SJSA1 (cell line): Measurements from ENCODE around the gene PANX1. TPM values are rescaled to one million over a fixed set of nuclear protein-coding genes. Genes with fewer than 3 reads are reported as not detected.
A peak's percentile ranks its signal among the peaks of the same experiment; 100 is the strongest.
"Not testable (repeated sequence)": the region's sequence is repeated elsewhere in the genome, so short reads cannot be mapped to it uniquely, and the experiment has no call there.

Experiments used
- DNase-seq, 2 experiments: peaks; one replicate each; pipeline ENCODE4 v3.0.0-alpha.2; 2015 to 2020; ENCODE audit warnings: low spot score in 2 of 2, low read depth in 1 of 2
- H3K27ac ChIP-seq: fragments of 250-450 bp; sonication (Bioruptor Pico); 2 replicates; pipeline ENCODE4 v1.5.1; 2020; ENCODE audit warnings: mild to moderate bottlenecking, moderate library complexity
- H3K27me3 ChIP-seq: fragments of 250-450 bp; sonication (Bioruptor Pico); replicated peaks from 2 replicates; pipeline ENCODE4 v1.5.1; 2020; ENCODE audit warnings: mild to moderate bottlenecking, moderate library complexity
- H3K36me3 ChIP-seq: fragments of 250-450 bp; sonication (Bioruptor Pico); 2 replicates; pipeline ENCODE4 v1.5.1; 2020; ENCODE audit warnings: mild to moderate bottlenecking
- H3K4me1 ChIP-seq: fragments of 250-450 bp; sonication (Bioruptor Pico); replicated peaks from 2 replicates; pipeline ENCODE4 v1.6.1; 2021; ENCODE audit warnings: mild to moderate bottlenecking
- H3K4me3 ChIP-seq: fragments of 250-450 bp; sonication (Bioruptor Pico); 2 replicates; pipeline ENCODE4 v1.5.1; 2020; ENCODE audit warnings: mild to moderate bottlenecking
- H3K9me3 ChIP-seq: fragments of 250-450 bp; sonication (Bioruptor Pico); replicated peaks from 2 replicates; pipeline ENCODE4 v1.5.1; 2020; ENCODE audit warnings: mild to moderate bottlenecking
- total RNA-seq: library from RNA; depleted of rRNA; stranded (reverse); fragments of >200 nt; shearing (Covaris generic); gene quantifications from 2 replicates; pipeline ENCODE4 v1.2.3, GENCODE V29; 2014

The PANX1 gene
- total RNA-seq, 1 experiment from 2014 or later = 36.9 TPM

DNA sequence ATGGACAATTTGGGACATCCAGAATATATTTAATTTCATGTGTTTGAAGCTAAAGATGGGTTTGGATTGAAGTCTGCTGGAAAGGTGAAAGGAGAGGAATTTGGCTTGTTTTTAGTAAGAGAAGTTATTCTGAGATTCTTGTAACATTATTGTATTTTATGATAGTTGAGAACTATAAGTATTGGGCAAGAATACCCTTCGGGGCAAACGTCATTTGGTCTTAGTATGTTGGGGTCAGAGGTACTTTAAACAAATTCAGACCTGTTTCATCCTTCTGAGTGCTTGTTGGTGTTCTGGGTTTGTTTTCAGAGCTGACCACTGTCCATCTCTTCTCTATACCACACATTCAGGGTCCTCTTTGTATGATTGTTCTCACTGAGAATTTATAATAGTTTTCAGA, 19.5 kb downstream of the PANX1 start:
- no peak overlapping the region for H3K27ac ChIP-seq
- peaks cover 13% of the 10 kb centered on the region for H3K4me1 ChIP-seq
- H3K4me3 ChIP-seq = no peak overlapping the region
- no peaks in the 10 kb centered on the region for H3K36me3 ChIP-seq
- no peaks in the 10 kb centered on the region for H3K9me3 ChIP-seq
- H3K27me3 ChIP-seq = no peaks in the 10 kb centered on the region
- no peak for DNase-seq

DNA sequence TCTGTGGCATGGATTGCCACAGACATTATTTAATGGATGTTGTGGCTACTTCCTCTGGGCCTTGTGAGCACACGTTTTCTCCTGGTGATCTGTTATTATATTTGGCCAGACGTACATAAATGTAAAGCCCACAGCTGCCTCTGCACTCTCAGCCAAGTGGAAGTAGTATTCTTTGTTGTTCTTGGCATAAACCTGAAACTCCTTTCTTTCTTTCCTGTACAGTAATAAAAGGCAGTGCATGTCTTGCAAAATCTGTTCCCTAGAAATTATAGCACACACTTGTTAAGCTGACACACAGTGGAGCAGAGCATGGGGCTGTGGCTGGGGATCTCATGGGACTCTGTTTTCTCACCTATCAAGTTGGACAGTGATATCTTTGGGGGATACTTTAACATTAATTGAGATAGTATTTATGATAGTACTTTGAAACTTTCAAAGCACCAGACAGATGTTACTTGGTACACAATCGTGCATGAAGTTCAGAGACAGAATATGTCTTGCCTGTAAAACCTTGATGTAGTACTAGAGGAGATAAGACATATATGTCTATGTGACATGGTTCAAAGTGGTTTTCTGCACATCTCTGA, 20.9 kb downstream of the PANX1 start:
- H3K9me3 ChIP-seq = no peaks in the 10 kb centered on the region
- H3K4me3 ChIP-seq = no peak overlapping the region
- H3K36me3 ChIP-seq = no peaks in the 10 kb centered on the region
- DNase-seq = no peak
- H3K27ac ChIP-seq = no peak overlapping the region
- peaks cover 16% of the 10 kb centered on the region for H3K4me1 ChIP-seq
- no peaks in the 10 kb centered on the region for H3K27me3 ChIP-seq

DNA sequence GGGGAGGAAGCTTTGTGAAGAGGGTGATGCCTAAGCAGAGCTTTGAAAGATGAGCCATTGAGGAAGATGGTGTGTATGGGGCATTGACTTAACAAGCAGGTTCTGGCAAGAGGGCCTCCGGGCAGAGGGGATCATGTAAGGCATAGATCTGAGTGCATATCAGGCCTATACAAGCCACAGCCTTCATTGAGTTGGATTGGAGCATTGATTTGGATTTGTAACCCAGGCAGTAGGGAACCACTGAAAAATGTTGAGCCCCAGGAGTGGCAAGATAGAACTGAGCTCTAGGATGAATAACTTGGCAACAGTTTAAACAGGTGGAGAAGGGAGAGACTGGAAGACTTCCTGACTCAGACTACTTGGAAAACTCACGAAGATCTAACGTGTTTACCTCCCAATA, 21.4 kb downstream of the PANX1 start:
- no peak for DNase-seq
- no peak overlapping the region for H3K4me3 ChIP-seq
- no peaks in the 10 kb centered on the region for H3K36me3 ChIP-seq
- H3K27ac ChIP-seq = no peak overlapping the region
- peaks cover 16% of the 10 kb centered on the region for H3K4me1 ChIP-seq
- H3K27me3 ChIP-seq = no peaks in the 10 kb centered on the region
- H3K9me3 ChIP-seq = no peaks in the 10 kb centered on the region

DNA sequence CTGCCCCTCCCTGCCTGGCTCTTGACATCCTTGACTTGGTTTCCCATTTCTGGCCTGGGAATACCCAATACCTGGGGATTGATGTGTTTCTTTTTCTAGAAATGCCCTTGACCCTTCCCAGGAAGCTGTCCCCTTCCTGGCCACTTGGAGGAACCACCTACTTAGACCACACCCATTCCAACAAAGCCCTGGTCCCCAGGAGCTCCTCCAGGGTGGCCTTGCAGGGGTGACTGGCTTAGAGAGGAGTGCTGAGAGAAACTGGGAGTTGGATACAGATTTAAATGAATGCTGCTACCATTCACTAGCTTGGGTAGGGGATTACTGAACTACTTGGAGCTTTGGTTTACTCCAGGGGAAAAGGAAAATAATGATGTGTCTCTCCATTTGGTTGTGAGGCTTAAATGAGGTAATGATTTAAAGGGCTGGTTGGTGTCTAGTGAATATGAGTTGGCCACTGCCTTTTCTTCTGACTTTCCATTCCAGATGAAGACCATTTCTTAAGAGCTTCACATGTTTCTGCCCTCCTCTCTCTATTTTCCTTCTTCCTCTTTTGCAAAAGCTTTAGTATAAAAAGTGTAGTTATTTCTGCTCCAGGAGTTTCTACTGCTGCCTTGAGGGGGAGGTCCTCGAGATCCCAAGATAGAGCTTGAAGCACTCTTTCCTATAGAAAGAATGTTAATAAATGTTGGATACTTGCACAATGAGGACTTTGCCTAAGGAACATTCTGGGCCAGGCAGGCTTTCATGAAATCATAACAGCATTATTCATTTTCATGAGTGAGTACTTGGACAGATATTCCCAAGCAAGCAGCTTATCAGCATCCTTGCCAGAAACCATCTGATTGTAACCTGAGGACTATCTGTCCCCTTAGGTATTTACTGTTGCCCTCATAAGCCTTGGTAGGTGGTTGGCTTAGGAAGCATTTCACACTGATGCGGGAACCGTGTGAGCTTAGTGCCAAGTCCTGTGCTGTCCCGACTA, 22.4 kb downstream of the PANX1 start:
- no peak for DNase-seq
- Histone ChIP-seq H3K36me3 (no peaks in the 10 kb centered on the region), H3K27ac (no peak overlapping the region), H3K4me3 (no peak overlapping the region), H3K9me3 (no peaks in the 10 kb centered on the region), H3K27me3 (no peaks in the 10 kb centered on the region), H3K4me1 (peaks cover 16% of the 10 kb centered on the region)

DNA sequence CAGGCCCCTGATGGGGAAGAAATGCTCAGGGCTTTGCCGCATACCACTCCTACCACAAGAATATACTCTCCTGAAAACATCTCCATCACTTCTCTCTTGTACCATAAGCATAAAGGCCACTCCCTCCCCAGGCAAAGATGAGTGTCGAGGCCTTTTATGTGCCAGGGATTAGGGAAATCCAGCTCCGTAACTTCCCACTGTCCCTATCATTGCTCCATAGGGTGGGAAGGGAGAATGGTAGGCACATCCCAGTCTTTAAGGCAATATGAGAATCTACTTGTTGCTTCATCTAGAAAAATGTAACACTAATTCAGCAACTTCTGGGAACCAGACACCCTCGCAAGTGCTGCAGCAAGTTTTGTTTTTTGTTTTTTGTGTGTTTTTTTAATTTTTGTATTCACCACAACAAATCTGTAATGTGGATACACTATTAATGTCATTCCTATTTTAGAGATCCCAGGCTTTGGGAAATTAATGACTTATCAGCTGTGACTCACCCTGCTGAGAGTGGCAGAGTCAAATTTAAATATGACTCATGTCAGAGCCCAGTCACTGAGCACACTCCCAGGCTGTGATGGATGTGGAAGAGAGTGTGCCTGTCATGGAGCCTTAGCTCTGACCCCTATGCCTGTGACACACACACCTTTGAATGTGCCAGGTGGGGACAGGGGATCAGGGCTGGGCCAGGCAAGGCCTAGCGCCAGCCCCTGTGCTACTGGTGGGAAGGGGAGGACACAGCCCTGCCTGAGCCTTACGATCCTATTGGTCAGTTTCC, 23.4 kb downstream of the PANX1 start:
- H3K9me3 ChIP-seq = no peaks in the 10 kb centered on the region
- no peak overlapping the region for H3K27ac ChIP-seq
- no peak overlapping the region for H3K4me3 ChIP-seq
- H3K36me3 ChIP-seq = no peaks in the 10 kb centered on the region
- H3K27me3 ChIP-seq = no peaks in the 10 kb centered on the region
- H3K4me1 ChIP-seq = peaks cover 16% of the 10 kb centered on the region
- peak in 1 of 2 experiments; percentile 39 for DNase-seq

DNA sequence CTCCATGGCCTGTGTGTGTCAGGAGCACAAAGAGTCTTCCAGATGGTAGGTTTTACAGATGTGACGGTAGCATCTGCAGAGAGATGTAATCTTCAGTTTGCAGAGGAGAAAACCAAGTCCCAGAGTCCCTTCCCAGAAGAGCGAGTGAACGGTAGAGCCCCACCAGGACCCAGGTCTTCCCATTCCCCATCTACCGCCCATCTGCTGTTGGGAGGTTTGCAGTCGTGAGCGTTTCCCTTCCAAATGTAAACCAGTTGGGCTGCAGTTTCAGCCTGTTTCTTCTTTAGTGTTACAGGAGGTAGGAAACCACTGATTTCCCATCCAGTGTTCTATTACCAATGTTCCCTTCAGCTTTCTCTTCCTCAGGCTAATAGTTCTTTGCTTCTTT, 24.0 kb downstream of the PANX1 start:
- H3K27me3 ChIP-seq = no peaks in the 10 kb centered on the region
- H3K9me3 ChIP-seq = no peaks in the 10 kb centered on the region
- no peak overlapping the region for H3K27ac ChIP-seq
- peaks cover 16% of the 10 kb centered on the region for H3K4me1 ChIP-seq
- no peak for DNase-seq
- no peaks in the 10 kb centered on the region for H3K36me3 ChIP-seq
- H3K4me3 ChIP-seq = no peak overlapping the region

DNA sequence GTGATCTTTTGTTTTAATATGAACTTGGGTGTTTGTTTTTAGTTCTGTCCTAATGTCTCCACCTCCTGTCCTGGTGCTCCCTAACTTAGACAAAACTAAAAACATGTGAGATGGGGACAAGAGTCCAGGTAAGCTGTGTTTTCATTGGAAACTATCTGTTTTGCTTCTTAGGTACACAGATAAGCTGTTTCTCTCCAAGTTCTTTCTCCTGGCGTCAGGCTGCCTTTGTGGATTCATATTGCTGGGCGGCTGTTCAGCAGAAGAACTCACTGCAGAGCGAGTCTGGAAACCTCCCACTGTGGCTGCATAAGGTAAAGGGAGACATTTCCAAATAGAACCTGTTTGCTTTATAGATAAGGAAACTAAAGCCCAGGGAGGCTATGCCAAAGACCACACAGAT, 24.7 kb downstream of the PANX1 start:
- DNase-seq = no peak
- H3K4me1 ChIP-seq = peaks cover 16% of the 10 kb centered on the region
- no peak overlapping the region for H3K27ac ChIP-seq
- H3K27me3 ChIP-seq = no peaks in the 10 kb centered on the region
- H3K36me3 ChIP-seq = no peaks in the 10 kb centered on the region
- no peaks in the 10 kb centered on the region for H3K9me3 ChIP-seq
- H3K4me3 ChIP-seq = no peak overlapping the region

DNA sequence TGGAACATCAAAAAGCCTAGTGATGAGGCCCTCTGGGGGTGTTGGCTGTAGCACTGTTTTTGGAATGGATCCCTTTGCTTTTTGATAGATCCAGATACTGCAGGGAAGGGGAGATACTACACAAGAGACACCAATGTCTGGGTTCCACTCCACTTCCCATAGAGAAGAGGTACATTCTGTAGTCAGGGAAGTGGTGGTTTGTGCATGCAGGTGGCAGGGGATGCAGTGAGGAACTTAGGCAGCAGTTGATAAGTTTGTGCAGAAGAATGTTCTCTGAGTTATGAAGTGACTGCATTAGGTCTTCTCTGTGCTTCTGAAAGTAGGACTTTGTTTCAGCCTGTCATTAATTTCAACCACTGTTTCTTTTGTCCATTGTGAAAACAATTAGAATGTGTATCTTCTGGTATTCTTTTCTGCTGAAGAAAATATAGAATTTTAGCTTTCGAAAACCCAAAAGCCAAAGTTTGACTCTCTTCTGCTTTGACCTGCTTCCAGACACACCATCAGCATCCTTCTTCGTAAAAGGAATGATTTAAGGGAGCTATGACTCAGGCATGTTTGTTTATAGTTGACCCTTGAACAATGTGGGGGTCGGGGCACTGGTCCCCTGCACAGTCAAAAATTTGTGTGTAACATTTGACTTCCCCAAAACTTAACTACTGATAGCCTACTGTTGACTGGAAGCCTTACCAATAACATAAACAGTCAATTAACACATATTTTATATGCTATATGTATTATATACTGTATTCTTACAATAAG, 25.6 kb downstream of the PANX1 start:
- no peaks in the 10 kb centered on the region for H3K36me3 ChIP-seq
- H3K9me3 ChIP-seq = no peaks in the 10 kb centered on the region
- H3K4me3 ChIP-seq = no peak overlapping the region
- H3K27ac ChIP-seq = no peak overlapping the region
- no peaks in the 10 kb centered on the region for H3K27me3 ChIP-seq
- peaks cover 16% of the 10 kb centered on the region for H3K4me1 ChIP-seq
- DNase-seq = no peak

DNA sequence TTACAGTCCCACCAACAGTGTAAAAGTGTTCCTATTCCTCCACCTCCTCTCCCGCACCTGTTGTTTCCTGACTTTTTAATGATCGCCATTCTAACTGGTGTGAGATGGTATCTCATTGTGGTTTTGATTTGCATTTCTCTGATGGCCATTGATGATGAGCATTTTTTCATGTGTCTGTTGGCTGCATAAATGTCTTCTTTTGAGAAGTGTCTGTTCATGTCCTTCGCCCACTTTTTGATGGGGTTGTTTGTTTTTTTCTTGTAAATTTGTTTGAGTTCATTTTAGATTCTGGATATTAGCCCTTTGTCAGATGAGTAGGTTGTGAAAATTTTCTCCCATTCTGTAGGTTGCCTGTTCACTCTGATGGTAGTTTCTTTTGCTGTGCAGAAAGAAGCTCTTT, 28.7 kb downstream of the PANX1 start:
- not testable (repeated sequence) for H3K4me1 ChIP-seq, H3K9me3 ChIP-seq, H3K36me3 ChIP-seq, H3K27ac ChIP-seq, DNase-seq, H3K27me3 ChIP-seq, H3K4me3 ChIP-seq

DNA sequence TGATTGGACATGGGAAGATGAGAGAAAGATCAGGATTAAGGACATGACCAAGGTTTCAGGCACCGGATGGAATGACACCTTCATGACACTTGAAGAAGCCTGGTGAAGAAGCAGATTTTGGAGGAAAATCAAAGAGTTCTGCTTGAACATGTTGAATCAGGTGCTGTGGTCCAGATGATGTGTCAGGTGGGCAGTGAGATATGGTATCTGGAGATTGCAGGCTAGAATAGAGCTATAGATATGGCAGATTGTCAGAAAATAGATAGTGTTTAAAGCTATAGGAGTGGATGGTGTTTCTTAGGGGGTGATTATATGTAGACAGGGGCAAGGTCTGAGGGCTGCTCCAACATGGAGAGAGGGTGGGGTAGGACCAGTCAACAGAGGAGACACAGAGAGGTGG, 40.2 kb downstream of the PANX1 start:
- DNase-seq = no peak
- H3K27me3 ChIP-seq = no peaks in the 10 kb centered on the region

DNA sequence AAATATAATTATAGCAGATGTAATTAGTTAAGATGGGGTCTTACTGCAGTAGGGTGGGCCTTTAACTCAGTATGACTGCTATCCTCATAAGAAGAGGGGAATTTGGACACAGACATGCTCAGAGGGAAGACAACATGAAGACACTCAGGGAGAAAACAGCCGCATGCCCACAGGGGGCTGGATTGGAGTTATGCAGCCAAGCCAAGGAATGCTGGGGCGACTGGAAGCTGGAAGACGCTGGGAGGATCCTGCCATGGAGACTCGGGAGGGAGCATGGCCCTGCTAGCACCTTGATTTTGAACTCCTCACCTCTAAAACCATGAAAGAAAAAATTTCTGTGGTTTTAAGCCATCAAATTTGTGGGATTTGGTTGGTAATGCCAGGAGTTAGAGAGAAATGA, 40.9 kb downstream of the PANX1 start:
- Histone ChIP-seq H3K27ac (no peak overlapping the region), H3K27me3 (no peaks in the 10 kb centered on the region), H3K4me3 (no peak overlapping the region), H3K36me3 (no peaks in the 10 kb centered on the region), H3K4me1 (no peaks in the 10 kb centered on the region), H3K9me3 (no peaks in the 10 kb centered on the region)
- no peak for DNase-seq

More for the DNA sequence above, 40.2 kb downstream of the PANX1 start:
- no peaks in the 10 kb centered on the region for H3K36me3 ChIP-seq
- no peaks in the 10 kb centered on the region for H3K9me3 ChIP-seq
- H3K27ac ChIP-seq = no peak overlapping the region
- H3K4me3 ChIP-seq = no peak overlapping the region
- no peaks in the 10 kb centered on the region for H3K4me1 ChIP-seq

DNA sequence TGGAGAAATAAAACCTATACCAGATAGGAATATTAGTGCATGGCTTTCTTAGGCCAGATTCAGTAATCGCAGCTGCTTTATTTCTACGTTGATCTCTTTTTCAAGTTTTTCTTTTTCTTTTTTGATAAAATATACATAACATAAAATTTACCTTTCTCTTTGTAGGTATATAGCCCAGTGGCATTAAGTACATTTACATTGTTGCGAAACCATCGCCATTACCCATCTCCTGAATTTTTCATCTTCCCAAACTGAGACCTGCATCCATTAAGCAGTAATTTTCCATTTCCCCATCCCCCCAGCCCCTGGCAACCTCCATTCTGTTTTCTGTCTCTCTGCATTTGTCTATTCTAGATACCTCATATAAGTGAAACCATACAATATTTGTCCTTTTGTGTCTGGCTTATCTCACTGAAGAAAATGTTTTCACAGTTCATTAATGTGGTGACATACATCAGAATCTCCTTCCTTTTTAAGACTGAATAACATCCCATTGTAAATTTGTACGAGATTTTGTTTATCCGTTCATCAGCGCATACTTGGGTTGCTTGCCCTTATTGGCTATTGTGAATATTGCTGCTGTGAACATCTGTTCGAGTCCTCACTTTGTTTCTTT, 41.4 kb downstream of the PANX1 start:
- no peak for DNase-seq
- H3K27me3 ChIP-seq = no peaks in the 10 kb centered on the region
- no peak overlapping the region for H3K4me3 ChIP-seq
- H3K36me3 ChIP-seq = no peaks in the 10 kb centered on the region
- H3K9me3 ChIP-seq = no peaks in the 10 kb centered on the region
- H3K4me1 ChIP-seq = no peaks in the 10 kb centered on the region
- no peak overlapping the region for H3K27ac ChIP-seq

DNA sequence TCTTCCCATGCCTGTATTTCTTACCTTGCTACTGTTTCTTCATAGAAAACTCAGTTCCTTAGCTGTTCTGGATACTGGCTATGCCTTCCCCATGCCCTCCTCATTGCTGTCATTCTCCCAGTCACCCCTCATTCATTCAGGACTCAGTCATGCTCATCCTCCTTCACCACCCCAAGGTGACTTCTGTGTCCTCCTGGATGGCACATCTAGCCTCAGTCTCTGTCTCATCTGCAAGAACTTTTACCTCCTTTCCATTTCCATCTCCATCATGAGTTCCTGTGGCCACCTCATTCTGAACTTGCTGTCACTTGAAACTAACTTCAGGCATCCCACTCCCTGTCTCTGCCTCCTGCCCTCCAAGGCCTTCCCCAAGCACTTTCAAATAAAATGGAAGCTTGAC, 42.3 kb downstream of the PANX1 start:
- no peak overlapping the region for H3K27ac ChIP-seq
- no peaks in the 10 kb centered on the region for H3K36me3 ChIP-seq
- no peaks in the 10 kb centered on the region for H3K4me1 ChIP-seq
- H3K4me3 ChIP-seq = no peak overlapping the region
- H3K9me3 ChIP-seq = no peaks in the 10 kb centered on the region
- H3K27me3 ChIP-seq = no peaks in the 10 kb centered on the region
- no peak for DNase-seq
